GM12801 (cell line): Measurements from ENCODE around the gene SATB1.

Source experiments
- TF ChIP-seq, protein P1 (sequence below): IDR thresholded peaks from one replicate; pipeline ENCODE4 v1.5.1; 2011; ENCODE audit warnings: control low read depth; ENCODE audit not compliant: insufficient read length; ENCODE audit errors: extremely low read depth

Gene SATB1

DNA sequence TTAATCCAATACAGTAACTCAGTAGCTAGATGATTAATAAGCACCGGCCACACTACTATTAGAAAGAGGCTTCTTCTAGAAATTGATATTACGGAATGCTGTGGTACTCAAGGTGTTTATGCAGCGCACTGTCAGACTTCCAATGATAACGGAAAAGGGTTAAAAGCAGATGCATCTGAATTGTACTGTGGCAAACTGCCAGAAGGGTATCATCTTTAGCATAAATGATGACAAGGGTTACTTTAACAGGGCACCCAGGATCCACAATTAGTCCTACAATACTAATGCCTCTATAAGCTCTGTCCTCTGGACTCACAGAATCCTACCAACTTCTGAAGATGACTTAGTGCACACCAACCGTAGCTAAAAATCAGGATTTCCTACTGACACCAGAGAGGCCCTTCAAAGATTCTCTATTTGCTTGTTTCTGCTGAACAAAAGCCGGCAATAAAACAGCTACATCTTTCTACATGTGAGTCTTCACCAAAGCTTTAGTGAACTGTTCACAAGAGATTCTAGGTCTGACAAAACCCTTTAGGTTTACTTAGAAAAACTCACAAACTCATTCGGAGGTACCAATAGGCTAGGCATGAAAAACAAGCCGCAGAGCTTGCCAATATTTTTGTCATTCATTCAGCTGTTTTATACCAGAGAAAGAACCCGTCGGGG is 7.1 kb downstream of the SATB1 start:
- TF ChIP-seq, protein P1, sequence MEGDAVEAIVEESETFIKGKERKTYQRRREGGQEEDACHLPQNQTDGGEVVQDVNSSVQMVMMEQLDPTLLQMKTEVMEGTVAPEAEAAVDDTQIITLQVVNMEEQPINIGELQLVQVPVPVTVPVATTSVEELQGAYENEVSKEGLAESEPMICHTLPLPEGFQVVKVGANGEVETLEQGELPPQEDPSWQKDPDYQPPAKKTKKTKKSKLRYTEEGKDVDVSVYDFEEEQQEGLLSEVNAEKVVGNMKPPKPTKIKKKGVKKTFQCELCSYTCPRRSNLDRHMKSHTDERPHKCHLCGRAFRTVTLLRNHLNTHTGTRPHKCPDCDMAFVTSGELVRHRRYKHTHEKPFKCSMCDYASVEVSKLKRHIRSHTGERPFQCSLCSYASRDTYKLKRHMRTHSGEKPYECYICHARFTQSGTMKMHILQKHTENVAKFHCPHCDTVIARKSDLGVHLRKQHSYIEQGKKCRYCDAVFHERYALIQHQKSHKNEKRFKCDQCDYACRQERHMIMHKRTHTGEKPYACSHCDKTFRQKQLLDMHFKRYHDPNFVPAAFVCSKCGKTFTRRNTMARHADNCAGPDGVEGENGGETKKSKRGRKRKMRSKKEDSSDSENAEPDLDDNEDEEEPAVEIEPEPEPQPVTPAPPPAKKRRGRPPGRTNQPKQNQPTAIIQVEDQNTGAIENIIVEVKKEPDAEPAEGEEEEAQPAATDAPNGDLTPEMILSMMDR = no peak

DNA sequence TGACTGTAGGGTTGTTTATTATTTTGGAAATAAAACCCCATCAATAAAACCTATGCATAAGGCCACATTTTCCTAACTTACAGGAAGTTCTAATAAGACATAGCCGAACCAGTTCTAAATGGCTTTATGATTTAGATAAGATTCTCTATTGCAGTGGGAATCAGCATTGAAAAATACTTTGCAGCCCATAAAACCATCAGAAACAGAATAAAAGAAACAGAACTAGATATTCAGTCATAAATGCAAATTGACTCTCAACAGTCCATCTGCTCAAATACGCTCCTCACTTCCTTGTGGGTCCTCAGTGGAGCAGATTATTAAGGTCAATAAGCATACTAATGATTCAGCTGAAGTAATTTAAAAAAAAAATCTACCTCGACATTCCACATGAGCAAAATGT is 8.8 kb downstream of the SATB1 start:
- TF ChIP-seq, protein P1 = no peak

DNA sequence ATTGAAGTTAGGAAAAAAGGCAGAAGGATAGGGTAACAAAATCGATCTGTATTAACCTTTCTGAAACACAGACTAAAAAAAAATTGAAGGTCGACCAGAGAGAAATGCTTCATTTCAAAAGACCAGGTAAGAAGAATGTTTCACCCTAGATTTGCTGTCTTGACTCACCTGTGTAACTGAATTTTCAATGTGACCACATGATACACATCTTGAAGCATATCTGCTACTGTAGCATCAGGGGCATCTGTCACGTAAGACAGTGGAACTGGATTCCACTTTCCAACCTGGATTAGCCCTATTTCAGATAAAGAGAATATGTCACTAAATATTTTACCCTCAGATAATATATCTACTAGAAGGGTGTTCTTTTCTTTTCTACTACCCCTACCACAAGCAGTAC is 9.3 kb downstream of the SATB1 start:
- TF ChIP-seq, protein P1 = no peak

DNA sequence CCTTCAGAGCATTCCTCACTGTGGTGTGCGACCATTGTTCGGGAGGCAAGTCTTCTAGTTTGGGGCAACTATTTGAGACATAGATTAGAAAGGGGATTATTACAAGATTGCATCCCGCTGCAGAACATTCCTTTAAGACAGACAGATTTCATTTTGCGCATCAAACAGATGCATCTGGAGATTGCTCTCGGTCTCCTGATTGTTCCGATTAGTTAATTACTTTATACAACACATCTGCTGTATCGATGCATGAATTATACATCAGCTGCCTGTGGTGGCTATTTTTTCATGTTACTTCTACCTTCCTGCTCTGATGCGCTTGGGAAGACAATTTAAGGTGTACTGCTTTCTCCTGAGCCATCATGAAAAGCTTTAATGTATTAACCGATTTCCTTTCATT is 10.0 kb downstream of the SATB1 start:
- TF ChIP-seq, protein P1 = no peak

DNA sequence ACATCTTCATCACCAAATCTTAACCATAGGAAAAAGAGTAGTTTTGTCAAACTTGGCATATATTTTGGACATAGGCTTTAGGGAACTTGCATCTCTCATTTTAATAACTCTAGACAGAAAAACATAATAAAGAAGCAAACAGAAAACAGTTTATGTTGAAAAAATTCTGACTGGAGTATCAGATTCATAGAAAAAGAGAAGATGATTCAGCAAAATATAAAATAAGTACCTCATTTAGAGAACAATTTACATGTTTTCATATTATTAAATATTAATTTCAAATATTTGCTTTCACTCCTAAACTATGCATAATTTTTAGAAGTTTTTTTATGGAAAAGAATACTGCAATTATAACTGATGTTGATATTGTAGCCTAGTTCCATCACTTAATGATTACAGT is 12.5 kb downstream of the SATB1 start:
- TF ChIP-seq, protein P1 = no peak

DNA sequence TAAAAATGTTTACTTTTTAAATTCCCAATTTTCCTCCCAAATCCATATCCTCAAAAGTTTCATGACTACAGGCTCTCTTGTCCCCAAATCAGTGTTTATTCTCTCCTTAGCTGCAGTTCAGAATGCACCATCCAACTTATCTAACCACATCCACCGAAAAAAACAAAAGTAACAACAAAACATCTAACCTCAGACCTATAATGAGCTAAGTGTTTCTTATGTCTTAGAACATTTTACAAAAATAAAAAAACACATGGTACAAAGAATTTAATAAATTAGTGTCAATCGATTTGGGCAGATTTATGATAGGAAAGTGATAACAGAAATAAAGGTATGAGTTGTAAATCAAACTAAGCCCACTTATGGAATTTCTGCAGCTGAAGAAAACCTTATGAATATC is 13.6 kb downstream of the SATB1 start:
- TF ChIP-seq, protein P1 = no peak

DNA sequence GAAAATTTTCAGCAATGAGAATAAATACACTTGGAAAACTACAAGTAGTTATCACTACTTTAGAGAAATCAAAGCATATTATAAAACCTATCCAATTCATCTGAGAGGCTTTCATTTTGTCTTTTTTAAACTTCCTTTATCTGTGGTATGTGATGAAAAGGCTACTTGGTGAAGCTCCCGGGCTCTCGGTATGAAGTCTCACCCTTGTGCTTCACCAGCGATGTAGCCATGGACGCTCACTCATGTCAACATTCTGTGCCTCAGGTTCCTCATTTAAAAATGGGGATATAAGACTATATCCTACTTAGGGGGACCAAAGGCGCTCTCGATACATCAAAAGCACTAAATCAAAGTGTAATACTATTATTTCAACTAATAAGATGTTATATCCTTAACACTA is 14.9 kb downstream of the SATB1 start:
- TF ChIP-seq, protein P1 = no peak
